ENCODE results near the gene DPP4.

The DPP4 gene

GRCh38 chr2:162084536-162084935 is 10.5 kb upstream of the DPP4 start:
- no peak overlapping the region for H2BK5ac ChIP-seq (ENCODE audit: low read depth, low read length, poor library complexity, severe bottlenecking)
- no peak overlapping the region for H3K4ac ChIP-seq (ENCODE audit: low read depth in 1 of 2, low read length in 2 of 2)
- no peak overlapping the region for H2AK5ac ChIP-seq (ENCODE audit: low read length, severe bottlenecking)
- H3K79me1 ChIP-seq (replicated peaks; ENCODE audit: low read length, poor library complexity, severe bottlenecking): no peaks in the 10 kb centered on the region
- H2BK15ac ChIP-seq (ENCODE audit: low read depth, poor library complexity, severe bottlenecking): no peak overlapping the region
- no peak overlapping the region for H3K23ac ChIP-seq (ENCODE audit: low read length in 2 of 2)
- H3K9ac ChIP-seq (ENCODE audit: low read length): peak overlapping the region; percentile 83
- H3K27me3 ChIP-seq (ENCODE audit: control insufficient read depth in 1 of 2, insufficient read depth in 1 of 2, low read length in 2 of 2): no peaks in the 10 kb centered on the region
- H3K4me2 ChIP-seq (ENCODE audit: low read length, poor library complexity, severe bottlenecking): no peak overlapping the region
- H3K9me3 ChIP-seq (ENCODE audit: control insufficient read depth, low read length): peaks cover 10% of the 10 kb centered on the region
- H2BK12ac ChIP-seq (ENCODE audit: low read length in 2 of 2): no peak overlapping the region
- no peak overlapping the region for H4K8ac ChIP-seq (ENCODE audit: low read length)
- H2AFZ ChIP-seq (ENCODE audit: low read depth, low read length): no peak overlapping the region
- no peak overlapping the region for H4K91ac ChIP-seq (ENCODE audit: low read length)
- no peak overlapping the region for H2BK120ac ChIP-seq (ENCODE audit: low read depth, low read length)
- no peak overlapping the region for H3K14ac ChIP-seq (ENCODE audit: low read length in 2 of 2)
- no peak overlapping the region for H3K4me3 ChIP-seq (ENCODE audit: insufficient read depth in 1 of 2, low read depth in 1 of 2, low read length in 2 of 2)
- H3K4me1 ChIP-seq (ENCODE audit: control insufficient read depth, insufficient read depth, low read depth, low read length): no peaks in the 10 kb centered on the region
- no peak overlapping the region for H3K27ac ChIP-seq (ENCODE audit: low read length, poor library complexity, severe bottlenecking)
- WGBS: no CpG with 5 or more reads among the region's 2 CpGs
- peak; percentile 46 for DNase-seq
- no peaks in the 10 kb centered on the region for H3K36me3 ChIP-seq (ENCODE audit: control insufficient read depth in 1 of 2, insufficient read depth in 2 of 2, low read depth in 1 of 2, low read length in 2 of 2)
- no peak overlapping the region for H3K18ac ChIP-seq (ENCODE audit: low read depth in 1 of 2, low read length in 2 of 2)

- no peak overlapping the region for H4K8ac ChIP-seq (ENCODE audit: low read length)
- no peak overlapping the region for H3K27ac ChIP-seq (ENCODE audit: low read length, poor library complexity, severe bottlenecking)
- WGBS: 80% methylated on average over 3 of the region's 3 CpGs
- no peak overlapping the region for H2BK15ac ChIP-seq (ENCODE audit: low read depth, poor library complexity, severe bottlenecking)
- no peak overlapping the region for H3K14ac ChIP-seq (ENCODE audit: low read length in 2 of 2)
- H3K23ac ChIP-seq (ENCODE audit: low read length in 2 of 2): no peak overlapping the region
- no peaks in the 10 kb centered on the region for H3K79me1 ChIP-seq (replicated peaks; ENCODE audit: low read length, poor library complexity, severe bottlenecking)
- H2AFZ ChIP-seq (ENCODE audit: low read depth, low read length): no peak overlapping the region
- H3K9ac ChIP-seq (ENCODE audit: low read length): no peak overlapping the region
- peaks cover 27% of the 10 kb centered on the region for H3K9me3 ChIP-seq (ENCODE audit: control insufficient read depth, low read length)
- no peak overlapping the region for H3K4me3 ChIP-seq (ENCODE audit: insufficient read depth in 1 of 2, low read depth in 1 of 2, low read length in 2 of 2)
- no peak overlapping the region for H2BK12ac ChIP-seq (ENCODE audit: low read length in 2 of 2)
- H2BK120ac ChIP-seq (ENCODE audit: low read depth, low read length): no peak overlapping the region
- no peak overlapping the region for H3K4ac ChIP-seq (ENCODE audit: low read depth in 1 of 2, low read length in 2 of 2)
- no peaks in the 10 kb centered on the region for H3K27me3 ChIP-seq (ENCODE audit: control insufficient read depth in 1 of 2, insufficient read depth in 1 of 2, low read length in 2 of 2)
- peak overlapping the region; percentile 47 for H4K91ac ChIP-seq (ENCODE audit: low read length)
- no peak overlapping the region for H3K4me2 ChIP-seq (ENCODE audit: low read length, poor library complexity, severe bottlenecking)
- no peaks in the 10 kb centered on the region for H3K4me1 ChIP-seq (ENCODE audit: control insufficient read depth, insufficient read depth, low read depth, low read length)
- H2BK5ac ChIP-seq (ENCODE audit: low read depth, low read length, poor library complexity, severe bottlenecking): no peak overlapping the region
- no peak for DNase-seq
- H3K36me3 ChIP-seq (ENCODE audit: control insufficient read depth in 1 of 2, insufficient read depth in 2 of 2, low read depth in 1 of 2, low read length in 2 of 2): peaks cover 0 to 1% of the 10 kb centered on the region in 2 experiments
- no peak overlapping the region for H2AK5ac ChIP-seq (ENCODE audit: low read length, severe bottlenecking)
- no peak overlapping the region for H3K18ac ChIP-seq (ENCODE audit: low read depth in 1 of 2, low read length in 2 of 2)
Measured at GRCh38 chr2:162082681-162083080, 8.7 kb upstream of the DPP4 start.

GRCh38 chr2:162082036-162082435 is 8.0 kb upstream of the DPP4 start:
- no peak overlapping the region for H3K27ac ChIP-seq (ENCODE audit: low read length, poor library complexity, severe bottlenecking)
- H3K79me1 ChIP-seq (replicated peaks; ENCODE audit: low read length, poor library complexity, severe bottlenecking): no peaks in the 10 kb centered on the region
- no peak overlapping the region for H3K4ac ChIP-seq (ENCODE audit: low read depth in 1 of 2, low read length in 2 of 2)
- no peak overlapping the region for H3K14ac ChIP-seq (ENCODE audit: low read length in 2 of 2)
- H3K18ac ChIP-seq (ENCODE audit: low read depth in 1 of 2, low read length in 2 of 2): no peak overlapping the region
- H3K4me1 ChIP-seq (ENCODE audit: control insufficient read depth, insufficient read depth, low read depth, low read length): no peaks in the 10 kb centered on the region
- H2BK5ac ChIP-seq (ENCODE audit: low read depth, low read length, poor library complexity, severe bottlenecking): no peak overlapping the region
- no peak overlapping the region for H3K4me3 ChIP-seq (ENCODE audit: insufficient read depth in 1 of 2, low read depth in 1 of 2, low read length in 2 of 2)
- H3K4me2 ChIP-seq (ENCODE audit: low read length, poor library complexity, severe bottlenecking): no peak overlapping the region
- H4K91ac ChIP-seq (ENCODE audit: low read length): no peak overlapping the region
- H3K9ac ChIP-seq (ENCODE audit: low read length): no peak overlapping the region
- H2BK120ac ChIP-seq (ENCODE audit: low read depth, low read length): no peak overlapping the region
- no peak overlapping the region for H2BK12ac ChIP-seq (ENCODE audit: low read length in 2 of 2)
- H3K23ac ChIP-seq (ENCODE audit: low read length in 2 of 2): no peak overlapping the region
- DNase-seq: no peak
- 83% methylated on average over 1 of the region's 1 CpG for WGBS
- no peak overlapping the region for H2AK5ac ChIP-seq (ENCODE audit: low read length, severe bottlenecking)
- H3K27me3 ChIP-seq (ENCODE audit: control insufficient read depth in 1 of 2, insufficient read depth in 1 of 2, low read length in 2 of 2): no peaks in the 10 kb centered on the region
- H2BK15ac ChIP-seq (ENCODE audit: low read depth, poor library complexity, severe bottlenecking): no peak overlapping the region
- H3K36me3 ChIP-seq (ENCODE audit: control insufficient read depth in 1 of 2, insufficient read depth in 2 of 2, low read depth in 1 of 2, low read length in 2 of 2): peaks cover 0 to 8% of the 10 kb centered on the region in 2 experiments
- H2AFZ ChIP-seq (ENCODE audit: low read depth, low read length): no peak overlapping the region
- no peak overlapping the region for H4K8ac ChIP-seq (ENCODE audit: low read length)
- peaks cover 33% of the 10 kb centered on the region for H3K9me3 ChIP-seq (ENCODE audit: control insufficient read depth, low read length)

DNA sequence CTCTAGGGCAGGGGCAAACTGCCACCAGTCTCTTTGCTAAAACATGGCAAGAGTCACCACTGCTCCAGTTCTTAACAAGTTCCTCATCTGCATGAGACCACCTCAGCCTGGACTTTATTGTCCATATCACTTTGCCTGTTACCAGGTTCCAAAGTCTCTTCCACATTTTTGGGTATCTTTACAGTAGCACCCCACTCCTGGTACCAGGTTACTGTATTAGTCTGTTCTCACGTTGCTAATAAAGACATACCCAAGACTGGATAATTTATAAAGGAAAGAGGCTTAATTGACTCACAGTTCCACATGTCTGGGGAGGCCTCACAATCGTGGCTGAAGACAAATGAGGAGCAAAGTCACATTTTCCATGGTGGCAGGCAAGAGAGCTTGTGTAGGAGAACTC is 5.5 kb upstream of the DPP4 start:
- Histone ChIP-seq H3K18ac (ENCODE audit: low read depth in 1 of 2, low read length in 2 of 2) (no peak overlapping the region), H3K27me3 (ENCODE audit: control insufficient read depth in 1 of 2, insufficient read depth in 1 of 2, low read length in 2 of 2) (no peaks in the 10 kb centered on the region), H3K23ac (ENCODE audit: low read length in 2 of 2) (no peak overlapping the region), H3K9ac (ENCODE audit: low read length) (no peak overlapping the region), H4K8ac (ENCODE audit: low read length) (no peak overlapping the region), H3K27ac (ENCODE audit: low read length, poor library complexity, severe bottlenecking) (no peak overlapping the region), H3K14ac (ENCODE audit: low read length in 2 of 2) (no peak overlapping the region), H3K4me3 (ENCODE audit: insufficient read depth in 1 of 2, low read depth in 1 of 2, low read length in 2 of 2) (no peak overlapping the region), H3K36me3 (ENCODE audit: control insufficient read depth in 1 of 2, insufficient read depth in 2 of 2, low read depth in 1 of 2, low read length in 2 of 2) (peaks cover 0 to 27% of the 10 kb centered on the region in 2 experiments), H2AK5ac (ENCODE audit: low read length, severe bottlenecking) (no peak overlapping the region), H3K9me3 (ENCODE audit: control insufficient read depth, low read length) (peaks cover 39% of the 10 kb centered on the region), H2BK12ac (ENCODE audit: low read length in 2 of 2) (no peak overlapping the region), H3K4me2 (ENCODE audit: low read length, poor library complexity, severe bottlenecking) (no peak overlapping the region), H3K4ac (ENCODE audit: low read depth in 1 of 2, low read length in 2 of 2) (no peak overlapping the region), H2BK120ac (ENCODE audit: low read depth, low read length) (no peak overlapping the region), H2AFZ (ENCODE audit: low read depth, low read length) (no peak overlapping the region), H2BK15ac (ENCODE audit: low read depth, poor library complexity, severe bottlenecking) (no peak overlapping the region), H3K4me1 (ENCODE audit: control insufficient read depth, insufficient read depth, low read depth, low read length) (peaks cover 4% of the 10 kb centered on the region), H2BK5ac (ENCODE audit: low read depth, low read length, poor library complexity, severe bottlenecking) (no peak overlapping the region), H3K79me1 (replicated peaks; ENCODE audit: low read length, poor library complexity, severe bottlenecking) (no peaks in the 10 kb centered on the region), H4K91ac (ENCODE audit: low read length) (no peak overlapping the region)
- DNase-seq: no peak
- WGBS: 56% methylated on average over 1 of the region's 2 CpGs
